NCI-H345 treated with DMSO at 0.1 percent for 48 hours (cell line): ENCODE data around the gene CD96.

Source experiments
- DNase-seq: peaks from one replicate; lab custom pipeline; 2025; ENCODE audit not compliant: unreplicated experiment; lab: John Stamatoyannopoulos, UW

Gene CD96

GRCh38 chr3:111592936-111593335 lies 50.9 kb downstream of the CD96 start:
- DNase-seq: no peak

DNA sequence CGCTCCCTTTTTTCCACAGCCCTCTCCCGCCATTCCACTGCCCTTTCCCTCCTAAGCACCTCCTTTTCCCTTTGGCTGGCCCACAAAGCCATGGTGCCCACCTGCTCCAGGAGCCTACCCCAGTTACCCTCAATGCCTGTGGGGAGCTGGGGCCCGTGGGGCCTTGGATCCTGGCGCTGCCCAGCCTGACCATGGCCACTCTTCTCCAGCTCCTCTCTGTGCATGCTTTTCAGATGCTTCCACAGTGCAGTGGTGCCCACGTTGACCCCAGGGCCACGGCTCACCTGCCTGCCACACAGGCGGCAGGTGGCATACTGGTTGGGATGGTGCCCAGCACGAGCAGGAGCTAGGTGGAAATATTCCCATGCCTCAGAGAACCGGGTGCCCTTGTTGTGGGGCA lies 51.7 kb downstream of the CD96 start:
- DNase-seq: no peak

- no peak for DNase-seq
Observed at GRCh38 chr3:111594205-111594604, 52.2 kb downstream of the CD96 start.

DNA sequence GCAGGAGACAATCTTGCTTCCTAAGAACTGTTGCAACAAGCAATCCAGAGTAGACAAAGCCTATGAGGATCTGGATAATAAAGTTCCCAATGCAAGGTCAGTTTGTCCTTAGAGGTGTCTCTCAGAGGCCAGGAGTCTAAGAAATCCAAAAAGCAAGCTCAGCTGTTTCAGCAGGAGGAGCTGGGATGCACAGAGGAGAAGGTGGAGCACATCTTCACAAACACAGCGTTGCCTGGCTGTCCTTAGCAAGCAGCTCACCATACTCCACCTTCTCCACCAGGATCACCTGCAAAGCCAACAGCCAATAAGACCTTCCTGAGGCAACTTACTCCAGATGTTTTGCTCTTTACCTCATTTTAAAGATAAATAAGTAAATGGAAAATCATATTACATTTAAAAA lies 52.8 kb downstream of the CD96 start:
- DNase-seq: no peak

- no peak for DNase-seq
Observed at GRCh38 chr3:111595232-111595631, 53.2 kb downstream of the CD96 start, which contains the start of gene ZBED2. TSS of gene ZBED2 (minus strand) at chr3:111595346. CDS start at chr3:111594201, 1,145 bp downstream.

GRCh38 chr3:111596328-111596727 lies 54.3 kb downstream of the CD96 start:
- DNase-seq: no peak

DNA sequence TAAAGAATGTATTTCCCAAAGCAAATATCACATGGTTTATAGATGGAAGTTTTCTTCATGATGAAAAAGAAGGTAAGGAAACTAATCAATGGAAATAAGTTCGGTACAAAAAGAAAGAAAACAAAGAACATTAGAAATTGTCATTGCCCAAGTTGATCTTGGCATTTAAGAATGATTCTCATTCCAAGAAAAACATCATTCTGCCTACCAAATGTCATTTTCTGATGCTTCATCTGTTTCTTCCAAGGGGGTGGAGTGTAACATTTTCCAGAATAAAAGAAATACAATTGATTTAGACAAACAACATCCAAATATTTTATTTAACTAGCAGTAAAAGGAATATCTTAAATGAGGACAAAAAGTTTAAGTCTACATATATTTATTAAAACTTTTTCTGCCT lies 56.1 kb downstream of the CD96 start:
- no peak for DNase-seq

- DNase-seq: no peak
Observed at GRCh38 chr3:111598552-111598951, 56.6 kb downstream of the CD96 start.

DNA sequence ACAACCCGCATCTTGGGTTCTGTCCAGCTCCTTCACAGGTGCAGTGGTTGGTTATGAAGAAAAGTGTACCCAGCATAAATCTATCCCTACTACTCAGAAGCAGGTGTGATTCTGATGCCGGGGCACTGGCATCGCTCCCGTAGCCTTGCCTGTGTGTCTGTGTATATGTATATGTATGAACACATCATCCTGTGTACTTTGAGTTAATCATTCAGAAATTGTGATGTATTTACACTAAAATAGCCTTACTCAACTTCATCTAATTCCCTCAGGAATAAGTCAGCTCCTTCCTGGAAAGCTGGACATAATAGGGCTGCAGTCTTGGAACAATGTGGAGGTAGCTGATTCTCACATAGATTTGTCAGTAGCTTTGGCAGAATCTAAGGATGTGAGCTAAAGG lies 59.8 kb downstream of the CD96 start:
- no peak for DNase-seq

DNA sequence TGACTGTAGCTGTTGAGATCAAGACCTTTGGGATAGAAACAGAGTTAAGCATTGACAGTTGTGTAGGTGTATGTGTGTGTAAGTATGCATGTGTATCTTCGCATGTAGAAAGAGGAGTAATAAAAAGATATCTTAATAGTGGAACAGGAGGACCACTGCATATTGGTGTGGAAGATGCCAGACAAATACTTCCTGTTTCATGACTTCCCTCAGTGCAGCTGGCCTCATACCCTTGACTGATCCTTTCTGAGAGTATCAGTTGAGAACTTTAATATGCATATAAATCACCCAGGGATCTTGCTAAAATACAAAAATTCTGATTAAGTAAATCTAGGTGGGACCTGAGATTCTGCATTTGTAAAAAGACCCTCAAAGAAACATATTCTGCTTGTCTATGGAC lies 61.7 kb downstream of the CD96 start:
- no peak for DNase-seq

- no peak for DNase-seq
Observed at GRCh38 chr3:111604119-111604518, 62.1 kb downstream of the CD96 start.

- DNase-seq: no peak
Observed at GRCh38 chr3:111605018-111605417, 63.0 kb downstream of the CD96 start.

GRCh38 chr3:111605493-111605892 lies 63.5 kb downstream of the CD96 start:
- DNase-seq: no peak

DNA sequence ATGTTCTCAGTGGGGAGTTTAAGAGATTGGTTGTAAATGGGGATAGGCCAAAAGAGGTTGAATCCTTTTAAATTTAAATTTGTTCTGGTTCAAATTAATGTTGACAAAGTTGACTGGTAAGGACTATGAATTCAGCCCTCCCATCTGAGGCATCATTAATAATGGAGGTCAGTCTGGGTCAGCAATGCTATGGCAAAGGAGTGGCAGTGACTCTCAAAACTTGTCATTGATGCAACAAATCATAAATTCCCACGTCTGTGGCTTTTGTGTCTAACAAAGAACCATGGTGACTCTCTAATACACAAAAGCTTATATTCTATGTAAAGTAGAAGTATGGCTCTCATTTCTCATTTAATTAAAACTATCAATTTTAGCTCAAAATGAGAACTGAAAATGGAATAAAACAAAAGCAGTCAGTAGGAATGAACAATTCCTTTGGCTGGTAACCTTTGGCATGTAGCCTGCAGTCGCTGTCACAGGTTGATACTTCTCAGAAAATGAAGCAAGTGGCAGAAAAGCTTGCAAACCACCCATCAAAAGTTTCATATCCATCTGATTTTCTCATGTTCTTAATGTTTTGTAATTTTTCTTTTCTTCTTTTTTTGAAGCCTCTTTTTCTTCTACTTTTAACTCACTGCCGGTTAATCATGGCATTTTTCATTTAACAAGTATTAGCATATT lies 65.4 kb downstream of the CD96 start:
- DNase-seq: no peak

DNA sequence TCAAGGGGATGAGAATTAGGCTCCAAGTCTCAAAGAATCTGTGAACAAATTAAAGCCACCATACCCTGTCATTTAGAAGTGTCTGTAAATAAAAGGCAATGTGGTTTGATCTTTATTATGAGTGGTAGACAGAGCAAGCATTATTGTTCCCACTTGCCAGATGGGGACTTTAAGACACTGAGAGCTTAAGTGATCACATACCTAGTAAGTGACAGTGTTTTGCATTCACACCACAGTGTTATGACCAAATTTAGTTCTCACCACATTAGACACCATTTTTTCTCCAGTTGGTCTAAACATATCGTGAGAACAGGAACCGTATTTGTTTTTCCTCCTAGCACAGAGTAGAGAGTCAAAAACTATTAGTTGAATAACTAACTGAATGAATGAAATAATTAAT lies 66.4 kb downstream of the CD96 start:
- DNase-seq: no peak

- no peak for DNase-seq
Observed at GRCh38 chr3:111609700-111610099, 67.7 kb downstream of the CD96 start.

GRCh38 chr3:111610189-111610588 lies 68.2 kb downstream of the CD96 start:
- no peak for DNase-seq

GRCh38 chr3:111610612-111611054 lies 68.6 kb downstream of the CD96 start:
- DNase-seq: no peak

DNA sequence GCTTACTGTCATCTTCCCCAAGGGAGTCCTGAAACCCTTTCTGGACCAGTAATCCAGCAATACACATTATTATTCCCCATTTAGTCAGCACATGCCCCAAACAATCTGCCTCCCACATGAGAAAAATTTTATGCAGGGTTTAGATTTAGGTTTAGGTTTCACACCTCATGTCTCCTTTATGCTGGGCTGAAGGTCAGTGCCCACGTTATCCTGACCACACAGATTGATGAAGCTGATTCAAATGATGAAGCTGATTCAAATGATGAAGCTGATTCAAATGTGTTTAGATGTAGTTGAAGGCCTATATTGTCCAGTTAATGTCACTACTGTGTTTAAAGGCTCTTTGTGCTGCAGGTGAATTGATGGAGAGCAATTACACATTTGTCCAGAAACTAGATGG lies 71.3 kb downstream of the CD96 start:
- DNase-seq: no peak

- DNase-seq: no peak
Observed at GRCh38 chr3:111615880-111616279, 73.9 kb downstream of the CD96 start.

DNA sequence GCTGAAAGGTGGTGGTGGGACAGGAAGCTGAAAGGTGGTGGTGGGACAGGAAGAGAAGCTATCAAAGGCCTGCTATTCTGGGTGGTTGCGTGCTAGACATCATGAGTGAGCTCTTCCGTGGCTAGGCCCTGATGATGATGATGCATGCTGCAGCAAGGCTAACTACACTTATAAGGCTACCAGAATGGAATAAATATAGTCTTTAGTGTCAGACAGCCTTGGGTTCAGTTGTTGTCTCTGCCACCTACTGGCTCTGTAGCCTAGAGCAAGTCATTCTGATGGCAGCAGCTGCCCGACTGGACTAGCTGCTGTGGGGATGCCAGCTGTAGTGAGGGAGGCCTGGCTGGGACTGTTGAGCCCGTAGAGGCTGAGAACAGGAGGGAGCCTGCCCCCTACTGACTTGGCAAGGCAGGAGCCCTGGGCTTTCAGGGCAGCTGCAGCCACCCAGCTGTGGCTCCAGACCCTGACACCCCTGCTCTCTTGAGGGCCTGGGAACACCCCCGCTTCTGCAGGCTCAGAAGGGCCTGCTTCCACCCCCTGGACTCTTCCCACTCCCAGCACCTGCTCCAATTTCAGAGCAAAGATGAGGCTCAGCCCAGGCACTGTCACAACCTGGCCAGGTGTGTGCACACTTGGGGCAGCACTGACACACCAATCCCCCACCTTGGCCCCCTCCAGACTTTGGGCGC lies 74.6 kb downstream of the CD96 start:
- DNase-seq: no peak

- DNase-seq: no peak
Observed at GRCh38 chr3:111617406-111617805, 75.4 kb downstream of the CD96 start.
